COLO668 (cell line): ENCODE measurements around the gene LYPLA2.
"Not testable (repeated sequence)": the region's sequence is repeated elsewhere in the genome, so short reads cannot be mapped to it uniquely, and the experiment has no call there.

Experiments used
- DNase-seq: peaks from one replicate; lab custom pipeline; 2025; ENCODE audit not compliant: unreplicated experiment; lab: John Stamatoyannopoulos, UW

LYPLA2 gene

GRCh38 chr1:23825762-23826522 is 35.0 kb downstream of the LYPLA2 start:
- no peak for DNase-seq

GRCh38 chr1:23826590-23826989 is 35.6 kb downstream of the LYPLA2 start:
- DNase-seq, result not testable (repeated sequence)

- no peak for DNase-seq
Observed at GRCh38 chr1:23827717-23828116, 36.8 kb downstream of the LYPLA2 start.

GRCh38 chr1:23834156-23834555 is 43.2 kb downstream of the LYPLA2 start:
- DNase-seq, result not testable (repeated sequence)

- no peak for DNase-seq
Observed at GRCh38 chr1:23836037-23836436, 45.1 kb downstream of the LYPLA2 start.

GRCh38 chr1:23837908-23838307 is 47.0 kb downstream of the LYPLA2 start:
- DNase-seq, result no peak

- DNase-seq, result peak; percentile 73
Observed at GRCh38 chr1:23838401-23838866, 47.5 kb downstream of the LYPLA2 start.

GRCh38 chr1:23843644-23844043 is 52.7 kb downstream of the LYPLA2 start:
- DNase-seq, result no peak
